GM21723 (cell line): Measurements from ENCODE around the gene ACSL1.
"Not testable (repeated sequence)": the region's sequence is repeated elsewhere in the genome, so short reads cannot be mapped to it uniquely, and the experiment has no call there.

Source experiments
- ATAC-seq: cut with Tn5 transposase; IDR thresholded peaks from one replicate; pipeline ENCODE4 v1.9.1; 2021; ENCODE audit warnings: mild to moderate bottlenecking, moderate library complexity; ENCODE audit not compliant: unreplicated experiment

The ACSL1 gene

DNA sequence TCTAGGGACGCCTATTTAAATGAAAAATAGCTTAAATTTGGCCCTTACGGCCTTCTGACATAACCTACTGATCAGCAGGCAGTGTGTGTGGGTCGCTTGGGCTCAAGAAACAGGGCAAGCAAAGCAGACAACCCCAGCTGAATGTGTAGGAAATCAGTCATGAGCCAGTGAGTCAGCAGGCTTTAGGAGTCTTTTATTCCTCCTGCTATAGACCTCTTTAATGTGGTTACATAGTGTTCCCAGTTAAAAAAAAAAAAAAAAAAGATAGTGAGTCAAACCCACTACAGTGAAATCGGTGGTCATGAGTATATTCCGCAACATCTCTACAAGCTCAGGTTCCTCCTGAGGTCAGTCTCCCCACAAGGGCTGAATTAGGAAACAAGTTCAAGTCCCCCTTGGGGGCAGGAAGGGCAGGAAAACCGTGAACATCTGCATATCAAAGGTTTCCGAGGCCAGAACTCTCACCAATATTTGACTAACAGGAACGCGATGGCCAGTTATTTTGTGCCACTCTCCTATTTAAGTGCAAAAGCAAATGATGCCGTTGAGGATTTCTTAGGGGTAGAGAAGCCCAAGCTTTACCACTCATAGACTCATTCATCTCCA is 32.7 kb downstream of the ACSL1 start:
- no peak for ATAC-seq

DNA sequence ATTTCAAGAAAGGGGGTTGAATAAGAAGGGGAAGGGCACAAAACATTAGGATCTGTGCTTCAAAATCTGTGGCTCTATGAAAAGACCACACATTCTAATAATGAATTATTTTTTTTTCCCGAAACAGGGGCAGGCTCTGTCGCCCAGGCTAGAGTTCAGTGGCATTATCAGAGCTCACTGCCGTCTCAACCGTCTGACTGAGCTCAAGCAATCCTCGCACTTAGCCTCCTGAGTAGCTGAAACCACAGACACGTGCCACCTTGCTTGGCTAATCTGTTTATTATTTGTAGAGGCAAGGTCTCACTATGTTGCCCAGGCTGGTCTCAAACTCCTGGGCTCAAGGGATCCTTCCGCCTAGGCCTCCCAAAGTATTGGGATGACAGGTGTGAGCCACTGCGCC is 33.4 kb downstream of the ACSL1 start:
- no peak for ATAC-seq

DNA sequence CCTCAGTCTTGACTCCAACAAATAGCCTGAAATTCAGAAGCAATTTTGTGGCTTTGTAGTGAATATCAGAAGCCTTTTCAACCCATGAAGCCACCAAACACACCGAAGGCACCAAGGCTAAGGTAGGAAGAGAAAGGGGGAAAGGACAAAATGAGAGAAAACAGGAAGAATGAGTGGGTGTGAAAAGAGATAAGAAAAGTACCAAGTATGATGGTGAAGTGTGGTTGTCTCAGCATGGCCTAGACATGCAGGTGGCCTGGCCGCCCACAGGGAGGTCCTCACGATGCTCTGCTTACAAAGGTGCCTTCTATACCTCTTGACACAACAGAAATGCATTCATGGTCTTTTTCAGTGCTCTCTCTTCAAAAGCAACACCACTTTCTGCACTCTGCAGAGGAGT is 34.9 kb downstream of the ACSL1 start:
- no peak for ATAC-seq

DNA sequence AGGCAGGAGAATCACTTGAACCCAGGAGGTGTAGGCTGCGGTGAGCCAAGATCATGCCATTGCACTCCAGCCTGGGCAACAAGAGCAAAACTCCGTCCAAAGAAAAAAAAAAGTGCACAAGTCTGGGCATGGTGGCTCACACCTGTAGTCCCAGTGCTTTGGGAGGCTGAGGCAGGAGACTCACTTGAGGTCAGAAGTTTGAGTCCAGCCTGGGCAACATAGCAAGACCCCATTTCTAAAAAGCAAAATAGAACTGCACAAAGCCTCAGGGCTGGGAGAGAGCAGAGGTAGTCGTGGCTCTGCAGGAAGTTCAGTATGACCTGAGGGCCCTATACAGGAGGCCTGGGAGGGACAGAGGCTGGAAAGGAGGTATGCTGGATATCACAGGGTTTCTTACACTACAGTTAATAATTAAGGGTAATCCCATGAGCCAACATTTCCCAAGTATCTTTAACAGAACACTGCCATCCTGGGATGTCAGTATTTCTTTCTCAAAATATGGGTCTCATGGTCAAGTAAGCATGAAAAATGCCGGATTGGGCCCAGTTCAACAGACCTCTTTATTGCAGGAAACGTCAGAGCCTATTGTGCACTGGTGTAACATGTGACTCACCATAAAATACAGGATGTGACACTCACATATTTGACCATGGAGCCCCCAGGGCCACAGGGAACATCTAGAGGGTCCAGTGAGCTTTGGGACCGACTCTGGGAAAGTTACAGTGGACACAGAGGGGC is 37.8 kb downstream of the ACSL1 start:
- ATAC-seq = no peak

DNA sequence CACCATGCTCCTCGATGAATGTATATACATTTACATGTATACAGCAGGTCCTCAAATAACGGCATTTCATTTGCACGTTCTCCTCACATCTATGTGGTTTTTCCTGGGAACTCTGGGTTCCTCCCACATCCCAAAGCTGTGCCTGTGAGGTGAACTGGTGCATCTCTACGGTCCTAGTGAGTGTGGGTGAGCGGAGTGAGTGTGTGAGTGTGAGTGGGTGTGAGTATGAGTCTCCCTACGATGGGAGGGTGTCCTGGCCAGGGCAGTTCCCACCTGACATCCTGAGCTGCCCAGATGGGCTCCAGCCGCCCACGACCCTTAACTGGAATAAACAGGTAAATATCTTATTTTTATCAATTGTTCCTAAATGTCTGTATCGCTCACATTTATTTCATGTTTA is 40.0 kb downstream of the ACSL1 start:
- ATAC-seq = no peak

DNA sequence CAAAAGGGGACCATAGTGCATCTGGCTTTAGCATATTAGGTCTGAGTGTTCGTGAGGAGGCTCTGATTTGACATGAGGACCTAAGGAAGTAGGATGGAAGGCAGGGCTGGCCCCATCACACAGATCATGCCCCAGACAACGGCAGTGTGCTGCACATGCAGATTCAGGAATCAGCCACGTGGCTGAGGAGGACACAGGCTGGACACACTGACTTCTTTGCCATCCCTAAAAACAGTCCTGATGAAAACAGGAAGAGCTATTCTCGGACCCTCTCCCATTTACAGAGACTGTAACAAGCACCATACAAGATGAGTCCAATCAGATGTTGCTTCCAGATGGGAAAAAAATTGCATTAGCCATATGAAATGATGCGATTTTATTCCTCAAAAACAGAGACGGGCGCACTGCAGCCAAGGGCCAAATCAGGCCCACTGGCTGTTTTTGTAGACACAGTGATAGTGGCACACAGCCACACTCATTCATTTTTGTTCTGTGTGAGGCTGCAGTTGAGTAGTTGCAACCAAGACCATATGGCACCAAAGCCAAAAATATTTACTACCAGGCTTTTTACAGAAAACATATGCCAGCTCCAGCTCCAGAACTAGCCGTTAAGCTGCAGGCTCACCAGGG is 41.0 kb downstream of the ACSL1 start:
- no peak for ATAC-seq

DNA sequence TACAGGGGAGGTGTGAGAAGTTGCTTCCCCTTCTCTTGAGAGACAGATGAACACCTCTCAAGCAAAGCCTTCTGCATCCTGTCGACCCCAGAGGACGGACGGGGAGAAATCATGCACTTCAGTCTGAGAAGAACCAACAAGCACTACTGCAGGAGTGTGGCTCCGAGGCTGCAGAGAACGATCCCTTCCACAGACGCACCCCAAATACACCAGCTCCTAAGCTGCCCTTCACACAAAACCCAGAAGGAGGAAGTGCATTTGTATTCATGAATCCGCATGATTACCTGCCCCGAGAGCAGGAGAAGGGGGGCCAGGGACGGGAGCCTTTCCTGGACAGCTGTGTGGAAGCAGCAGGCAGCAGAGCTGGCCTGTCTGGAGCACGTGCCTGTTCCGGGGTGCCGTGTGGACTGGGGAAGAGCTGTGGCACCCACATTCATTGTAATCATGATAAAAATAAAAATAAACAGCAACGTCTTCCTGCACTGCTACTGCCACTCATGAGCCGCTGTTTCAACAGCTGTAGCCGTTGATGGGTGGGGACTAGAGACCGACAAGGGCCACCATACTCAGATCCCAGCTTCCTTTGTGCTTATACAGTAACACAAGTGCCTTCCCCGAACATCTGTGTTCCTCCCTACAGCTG is 42.9 kb downstream of the ACSL1 start:
- ATAC-seq = no peak

DNA sequence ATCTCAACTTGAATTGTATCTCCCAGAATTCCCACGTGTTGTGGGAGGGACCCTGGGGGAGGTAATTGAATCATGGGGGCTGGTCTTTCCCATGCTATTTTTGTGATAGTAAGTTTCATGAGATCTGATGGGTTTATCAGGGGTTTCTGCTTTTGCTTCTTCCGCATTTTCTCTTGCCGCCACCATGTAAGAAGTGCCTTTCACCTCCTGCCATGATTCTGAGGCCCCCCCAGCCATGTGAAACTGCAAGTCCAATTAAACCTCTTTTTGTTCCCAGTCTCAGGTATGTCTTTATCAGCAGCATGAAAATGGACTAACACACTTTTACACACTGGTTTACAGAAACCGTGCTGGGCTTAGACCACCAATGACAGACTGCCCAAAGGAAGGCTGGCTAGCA is 46.6 kb downstream of the ACSL1 start:
- not testable (repeated sequence) for ATAC-seq

DNA sequence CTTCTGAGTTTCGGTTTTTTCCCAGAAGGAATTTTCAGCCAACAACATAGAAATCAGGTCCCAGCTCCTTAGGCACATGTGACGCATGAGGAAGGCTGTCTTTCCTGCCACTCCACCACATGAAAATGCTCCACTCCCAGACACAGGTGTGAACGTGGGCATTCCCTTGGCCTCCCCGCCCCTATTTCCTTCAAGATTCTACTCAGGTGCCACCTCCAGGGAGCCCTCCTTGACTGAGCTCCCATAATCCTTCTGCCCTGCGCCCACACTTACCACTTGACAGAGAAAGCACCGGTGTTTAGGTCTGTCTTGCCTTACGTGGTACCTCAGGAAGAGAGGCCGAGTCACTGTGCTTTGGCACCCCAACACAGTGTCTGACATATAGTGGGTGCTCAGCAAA is 47.4 kb downstream of the ACSL1 start:
- ATAC-seq = no peak

DNA sequence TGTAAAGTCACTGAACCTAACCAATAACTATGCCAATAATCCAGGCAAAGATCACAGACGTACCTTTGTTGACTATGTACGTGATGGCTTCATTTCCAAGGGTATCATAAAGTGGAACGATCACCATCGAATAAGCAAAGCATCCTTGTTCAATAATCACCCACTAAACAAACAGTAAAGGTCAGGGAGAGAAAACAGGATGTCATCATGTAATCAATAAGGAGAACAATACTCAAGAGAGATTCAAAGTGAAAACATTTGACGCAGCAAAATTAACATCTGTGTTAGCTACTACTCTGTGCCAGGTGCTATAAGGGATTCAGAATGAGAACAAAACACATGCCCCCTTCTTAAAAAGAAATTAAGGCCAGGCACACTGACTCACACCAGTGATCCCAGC is 48.9 kb downstream of the ACSL1 start:
- ATAC-seq = no peak

DNA sequence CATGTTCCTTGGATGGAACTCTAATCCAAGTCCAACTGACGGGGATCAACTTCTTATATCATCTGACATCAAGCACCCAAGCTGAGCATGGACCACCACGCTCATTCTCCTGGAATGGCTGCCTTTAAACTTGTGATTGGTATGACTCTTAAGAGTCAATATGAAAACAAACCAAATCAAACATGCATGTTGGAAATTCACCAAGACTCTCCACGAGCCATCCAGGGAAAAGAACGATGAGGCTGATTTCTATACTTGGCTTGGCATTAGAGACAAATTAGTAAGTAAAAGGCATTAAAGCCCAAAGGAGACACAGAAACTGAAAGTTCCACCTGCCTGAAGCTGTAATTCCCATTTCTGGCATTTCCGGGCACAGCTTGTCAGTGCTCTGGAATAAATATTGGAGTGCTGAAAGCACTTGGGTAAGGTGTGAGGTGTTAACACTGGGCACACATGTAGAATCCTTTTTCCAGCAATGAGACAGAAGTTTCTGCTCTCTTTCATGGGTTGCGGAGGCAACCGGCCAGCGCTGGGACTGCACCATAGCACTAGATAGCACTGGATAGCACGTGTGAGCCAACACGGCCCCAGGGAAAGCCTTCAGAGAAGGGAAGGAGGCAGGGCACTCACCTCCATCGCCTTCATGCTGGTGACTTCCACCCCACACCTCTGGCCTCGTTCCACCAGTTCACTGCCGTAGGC is 49.8 kb downstream of the ACSL1 start:
- ATAC-seq = no peak

DNA sequence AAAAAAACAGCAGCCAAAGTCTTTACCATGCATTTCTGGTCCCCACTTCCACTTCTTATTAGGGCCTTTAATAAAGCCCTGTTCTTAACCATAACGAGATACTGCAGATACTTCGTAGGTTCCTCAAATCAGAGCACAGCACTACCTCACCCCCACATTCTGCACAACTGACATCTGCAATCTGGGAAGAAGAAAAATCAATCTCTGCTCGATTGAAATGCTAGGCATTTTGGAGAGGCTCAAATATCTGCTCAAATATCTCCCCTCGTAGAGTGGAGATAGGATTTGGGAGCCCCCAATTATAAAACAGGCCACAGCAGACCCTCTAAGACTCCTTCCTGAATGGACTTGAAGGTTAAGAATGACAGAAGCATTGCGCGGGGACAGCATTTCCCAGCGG is 51.6 kb downstream of the ACSL1 start:
- ATAC-seq = no peak

DNA sequence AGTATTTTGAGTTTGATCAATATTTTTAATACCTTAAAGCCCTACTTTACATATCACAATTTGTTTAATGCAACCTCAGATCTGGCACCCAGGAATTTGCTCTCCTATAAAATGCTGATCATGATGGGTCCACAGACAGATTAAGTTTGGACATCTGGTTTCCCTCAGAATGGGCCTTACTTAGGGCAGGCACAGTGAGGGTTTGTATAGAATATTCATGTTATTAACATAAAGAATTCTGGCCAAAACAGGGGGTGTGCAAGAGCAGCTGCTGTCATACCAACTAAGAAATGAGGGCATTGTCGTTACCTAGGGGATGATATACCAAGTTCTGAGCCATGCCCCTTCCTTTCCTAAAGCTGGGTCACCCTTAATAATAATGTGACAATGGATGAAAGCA is 54.4 kb downstream of the ACSL1 start:
- ATAC-seq = no peak

DNA sequence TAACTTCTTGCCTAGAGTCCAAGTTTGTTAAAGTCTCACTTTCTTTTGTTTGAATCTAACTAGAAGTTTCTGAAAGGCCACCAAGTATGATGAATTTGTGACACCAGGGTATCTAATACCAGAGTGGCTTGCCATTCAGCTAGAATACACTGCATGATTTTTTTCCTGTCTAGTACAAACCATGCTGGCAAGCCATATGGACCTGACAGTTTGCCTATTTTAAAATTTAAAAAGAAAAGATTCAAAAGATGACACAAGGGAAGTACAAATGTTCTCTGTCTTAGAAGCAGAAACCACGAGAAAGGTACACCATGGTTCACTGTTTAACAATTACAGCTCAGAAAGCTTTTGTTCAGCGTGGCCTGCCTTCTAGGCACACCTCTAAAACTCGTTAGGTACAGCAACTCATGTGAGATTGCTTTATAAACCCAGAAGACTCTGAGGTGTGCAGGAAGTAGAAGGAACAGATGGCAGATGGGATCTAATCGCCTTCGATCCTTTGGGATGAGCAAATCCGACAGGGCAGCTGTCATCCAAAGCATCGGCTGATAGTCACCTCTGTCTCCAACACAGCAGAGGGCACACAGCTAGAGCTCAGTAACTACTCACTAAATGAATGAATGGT is 56.5 kb downstream of the ACSL1 start:
- ATAC-seq = no peak

DNA sequence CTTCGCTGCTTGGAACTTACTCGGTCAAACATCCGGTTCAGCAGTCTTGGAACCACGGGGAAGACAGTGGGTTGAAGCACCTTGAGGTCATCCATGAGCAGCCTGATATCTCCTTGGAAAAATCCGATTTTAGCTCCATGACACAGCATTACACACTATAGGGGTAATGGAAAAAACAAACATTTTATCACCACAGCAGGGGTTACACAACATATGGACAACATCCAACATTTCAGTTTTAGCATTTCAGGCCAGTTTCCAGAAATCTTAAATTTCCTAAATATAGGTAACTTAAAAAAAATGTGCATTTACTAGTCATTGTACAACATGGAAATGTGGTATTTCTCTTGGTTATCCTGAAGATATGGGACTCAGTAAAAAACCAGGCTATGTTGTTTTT is 57.5 kb downstream of the ACSL1 start:
- no peak for ATAC-seq

DNA sequence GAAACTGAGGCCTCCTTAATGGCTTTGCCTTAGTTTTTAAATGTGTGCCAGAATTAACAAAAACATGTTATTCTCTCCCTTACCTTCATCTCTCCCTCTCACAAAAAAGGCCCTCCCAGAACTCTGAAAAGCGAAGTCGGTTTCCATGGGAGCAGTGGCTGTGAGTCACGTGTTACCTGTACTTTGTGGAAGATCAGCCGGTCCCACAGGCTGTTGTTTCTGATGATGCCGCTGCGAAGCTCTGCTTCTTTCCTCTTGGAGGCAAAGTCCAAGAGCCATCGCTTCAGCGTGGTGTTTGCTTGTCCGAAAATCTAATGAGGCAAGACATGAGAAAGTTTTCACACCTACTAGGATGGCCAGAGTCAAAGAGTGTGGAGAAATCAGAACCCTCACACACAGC is 59.3 kb downstream of the ACSL1 start:
- no peak for ATAC-seq

DNA sequence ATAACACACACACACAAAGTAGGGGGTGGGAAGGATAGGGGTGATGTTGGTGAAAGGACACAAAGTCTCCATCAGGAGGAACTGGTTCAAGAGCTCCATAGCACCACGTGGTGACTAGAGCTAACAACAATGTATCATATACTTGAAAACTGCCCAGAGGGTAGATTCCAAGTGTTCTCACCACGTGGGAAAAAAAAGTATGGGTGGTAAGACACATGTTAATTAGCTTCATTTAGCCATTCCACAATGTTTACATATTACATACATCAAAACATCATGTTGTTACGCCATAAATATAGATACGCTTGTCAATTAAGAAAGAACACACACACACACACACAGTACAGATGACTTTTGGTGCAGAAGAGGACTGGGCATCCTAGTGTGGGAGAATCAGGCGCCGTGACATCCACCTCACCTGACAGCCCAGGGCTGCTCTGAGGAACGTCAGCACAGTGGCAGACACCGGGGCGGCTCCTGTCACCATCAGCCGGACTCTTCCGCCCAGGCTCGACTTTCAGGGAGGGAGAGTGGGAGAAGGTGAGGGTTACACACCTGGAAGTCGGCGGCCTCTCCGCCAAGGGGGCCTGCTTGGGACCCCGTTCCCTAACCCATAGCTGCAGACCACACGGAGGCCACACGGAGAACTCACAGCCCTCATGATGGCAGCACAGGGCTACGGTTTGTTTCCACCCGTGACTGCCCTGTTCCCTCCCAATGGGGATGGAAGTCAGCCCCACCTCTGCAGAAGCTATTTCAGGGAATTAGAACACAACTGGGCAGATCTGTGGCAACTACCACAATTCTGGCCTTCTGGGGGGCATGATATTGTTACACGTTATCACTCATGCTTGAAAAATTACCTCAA is 60.1 kb downstream of the ACSL1 start:
- no peak for ATAC-seq

DNA sequence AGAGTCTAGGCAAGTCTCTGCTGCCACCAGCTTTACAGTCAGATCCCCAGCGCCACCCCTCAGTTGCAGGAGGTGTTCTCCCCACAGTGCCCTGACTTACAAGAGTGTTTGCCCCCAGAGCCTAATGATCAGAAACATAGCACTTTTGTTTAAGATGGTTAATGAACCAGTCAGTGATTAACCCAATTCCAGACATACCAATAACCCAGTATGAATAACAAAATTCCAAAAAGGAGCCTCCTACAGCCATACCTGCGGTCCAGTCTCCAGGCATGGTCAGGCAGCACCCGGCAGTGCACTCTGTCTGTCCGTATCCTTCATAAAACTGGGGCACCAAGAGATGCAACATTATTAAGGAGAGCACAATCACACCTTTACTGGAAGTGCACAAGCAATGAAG is 61.2 kb downstream of the ACSL1 start:
- ATAC-seq = no peak

DNA sequence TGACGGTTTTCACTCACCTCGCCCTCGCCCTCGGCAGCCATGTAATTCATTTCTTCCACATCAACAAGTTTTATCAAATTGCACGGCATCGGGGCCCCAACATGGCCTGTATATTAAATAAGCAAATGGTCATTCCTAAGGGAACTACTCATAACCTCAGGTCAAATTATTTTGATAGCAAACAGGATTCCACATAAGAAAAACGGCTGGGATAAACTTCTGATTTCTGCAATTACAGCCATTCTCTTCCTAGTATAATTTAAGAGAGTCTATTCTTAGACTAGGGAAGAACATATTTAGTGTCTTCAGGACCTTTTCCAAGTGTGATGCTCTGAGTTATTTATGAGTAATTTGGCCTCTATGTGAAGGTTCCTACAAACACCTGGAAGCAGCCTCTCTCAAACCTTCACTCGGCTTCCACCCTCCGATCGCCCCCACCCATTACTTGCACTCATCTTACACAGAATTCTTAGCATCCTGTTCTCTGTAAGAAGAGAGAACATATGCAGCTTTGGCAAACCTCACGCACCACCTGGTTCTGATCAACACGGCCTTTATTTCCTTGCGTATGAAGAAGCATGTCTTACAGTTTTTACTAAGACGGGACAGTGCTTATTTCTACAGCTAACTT is 62.5 kb downstream of the ACSL1 start:
- no peak for ATAC-seq

DNA sequence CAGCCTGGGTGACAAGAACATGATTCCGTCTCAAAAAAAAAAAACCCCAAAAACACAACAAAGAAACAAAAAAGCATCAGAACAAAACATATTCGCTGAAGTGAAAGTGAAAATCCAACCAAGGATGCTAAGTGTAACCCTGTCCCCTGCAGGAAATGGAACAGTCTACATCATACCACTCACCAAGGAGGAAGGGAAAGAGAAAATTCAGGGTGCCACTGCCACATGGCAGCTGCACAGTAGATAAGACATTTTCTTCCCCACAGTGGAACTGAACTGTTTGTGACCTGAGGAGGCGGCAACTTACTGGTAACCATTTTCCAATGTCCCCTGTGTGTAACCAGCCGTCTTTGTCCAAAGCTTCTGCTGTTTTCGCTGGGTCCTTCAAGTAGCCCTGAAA is 63.7 kb downstream of the ACSL1 start:
- ATAC-seq = peak; percentile 88
